ENCODE measurements around the gene ATP6V1G3.
"Not testable (repeated sequence)": the region's sequence is repeated elsewhere in the genome, so short reads cannot be mapped to it uniquely, and the experiment has no call there.

Gene ATP6V1G3

DNA sequence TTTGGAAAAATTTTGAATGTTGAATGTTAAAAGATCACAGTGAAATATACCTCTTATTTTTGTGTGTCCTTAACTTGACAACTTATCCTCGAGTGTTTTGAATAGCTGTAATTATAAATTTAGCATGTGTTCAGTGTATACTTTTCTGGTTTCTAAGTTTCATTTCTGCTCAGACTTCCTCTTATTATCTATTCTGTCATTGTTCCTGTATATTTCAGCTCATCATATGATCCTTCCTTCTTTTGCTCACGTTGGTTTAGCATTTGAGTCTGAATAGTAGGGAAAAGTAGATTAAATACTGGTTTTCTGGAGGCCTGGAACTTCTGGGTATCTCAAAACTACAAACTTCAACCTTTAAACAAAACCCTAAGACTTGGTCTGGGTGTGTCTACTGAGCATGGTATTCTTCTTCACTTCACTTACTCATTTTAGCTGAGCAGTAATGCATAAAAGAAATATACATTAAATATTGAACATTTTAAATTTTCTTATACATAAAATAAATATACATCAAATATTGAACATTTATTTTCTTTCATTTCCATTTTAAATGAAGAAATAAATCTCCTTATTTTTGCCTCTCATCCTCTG is 3.3 kb upstream of the ATP6V1G3 start:
- in situ Hi-C loops (cut with MboI; ENCODE audit: low sequenced_read_pairs): no loop called here

DNA sequence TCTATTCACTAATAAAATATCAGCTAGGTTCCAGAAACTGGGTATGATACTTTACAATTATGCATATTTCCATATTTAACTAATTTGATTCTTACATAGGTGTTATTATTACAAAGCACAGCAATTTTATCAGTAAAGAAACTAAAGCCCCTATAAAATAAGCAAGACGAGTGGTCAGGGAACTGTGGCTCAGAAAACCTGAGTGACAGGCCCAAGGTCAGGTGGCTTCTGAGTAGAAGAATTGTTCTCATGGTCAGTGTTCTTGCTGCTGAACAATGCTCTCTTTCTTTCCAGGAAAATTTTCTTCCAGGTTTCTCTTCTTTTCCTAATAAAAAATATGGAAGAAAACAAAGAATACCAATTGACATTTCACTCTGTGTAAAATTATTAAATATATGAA is 2.2 kb upstream of the ATP6V1G3 start:
- in situ Hi-C loops (cut with MboI; ENCODE audit: low sequenced_read_pairs): no loop called here

DNA sequence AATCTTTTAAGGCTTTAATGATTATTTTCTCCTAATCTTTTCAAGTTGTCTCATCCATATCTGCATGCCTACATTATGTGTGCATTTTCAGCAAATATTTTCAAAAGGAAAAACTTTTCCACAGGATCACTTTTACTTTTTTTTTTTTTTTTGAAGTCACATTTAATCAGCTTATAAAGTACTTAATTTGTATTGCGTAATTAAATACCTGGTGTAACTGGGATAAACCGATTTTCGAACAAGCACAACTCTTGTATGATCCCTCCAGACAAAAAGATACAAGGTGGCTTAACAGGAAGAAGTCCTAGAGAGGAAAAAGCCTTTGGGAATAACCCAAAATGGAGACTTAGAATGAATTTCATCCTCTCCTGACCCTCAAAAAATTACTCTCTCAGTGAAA is 1.3 kb upstream of the ATP6V1G3 start:
- in situ Hi-C loops (cut with MboI; ENCODE audit: low sequenced_read_pairs): no loop called here

DNA sequence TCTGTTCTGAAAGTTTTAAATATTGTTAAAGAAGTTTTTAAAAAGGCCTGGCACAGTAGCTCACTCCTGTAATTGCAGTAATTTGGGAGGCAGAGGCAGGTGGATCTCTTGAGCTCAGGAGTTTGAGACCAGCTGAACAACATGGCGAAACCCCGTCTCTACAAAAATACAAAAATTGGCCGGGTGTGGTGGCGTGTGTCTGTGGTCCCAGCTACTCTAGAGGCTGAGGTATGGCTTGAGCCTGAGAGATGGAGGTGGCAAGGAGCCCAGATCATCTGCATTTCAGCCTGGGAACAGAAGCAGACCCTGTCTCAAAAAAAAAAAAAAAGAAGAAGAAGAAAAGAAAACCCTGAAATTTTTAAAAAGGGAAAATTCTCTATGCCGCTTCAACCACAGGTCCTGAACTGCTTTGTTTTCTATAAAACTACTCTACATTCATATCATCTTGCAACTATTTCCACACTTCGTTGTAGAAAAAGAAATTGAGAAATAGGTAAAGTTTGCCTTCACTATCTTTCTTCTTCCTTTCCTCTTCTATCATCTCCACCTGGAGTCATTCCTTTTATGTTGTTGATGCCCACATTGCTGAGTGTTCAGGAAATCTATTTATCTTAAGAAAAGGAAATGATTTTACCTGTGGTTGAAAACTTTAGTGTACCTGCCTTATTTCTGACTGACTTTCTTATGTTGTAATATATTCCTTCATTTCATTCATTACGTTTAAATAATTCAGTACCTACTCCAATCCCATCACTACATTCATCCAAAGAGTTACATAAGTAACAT is 1.7 kb downstream of the ATP6V1G3 start:
- in situ Hi-C loops (cut with MboI; ENCODE audit: low sequenced_read_pairs): no loop called here

DNA sequence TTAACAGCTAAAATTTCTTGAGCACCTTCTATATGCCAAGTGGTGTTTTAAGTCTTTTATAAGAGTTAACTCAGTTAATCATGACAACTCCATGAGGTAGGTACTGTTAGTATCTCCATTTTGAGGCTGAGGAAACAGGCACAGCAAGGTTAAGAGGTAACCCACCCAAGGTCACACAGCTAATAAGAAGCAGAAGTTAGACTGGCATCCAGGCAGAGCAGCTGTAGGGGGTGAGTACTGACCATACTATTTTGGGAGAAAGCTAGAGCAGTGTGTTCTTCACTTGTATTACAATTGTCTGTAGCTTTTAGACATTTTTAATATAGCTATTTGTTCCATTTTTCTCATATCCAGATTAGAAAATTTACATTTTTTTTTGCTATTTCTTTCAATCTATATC is 4.8 kb downstream of the ATP6V1G3 start:
- in situ Hi-C loops (cut with MboI; ENCODE audit: low sequenced_read_pairs): no loop called here

DNA sequence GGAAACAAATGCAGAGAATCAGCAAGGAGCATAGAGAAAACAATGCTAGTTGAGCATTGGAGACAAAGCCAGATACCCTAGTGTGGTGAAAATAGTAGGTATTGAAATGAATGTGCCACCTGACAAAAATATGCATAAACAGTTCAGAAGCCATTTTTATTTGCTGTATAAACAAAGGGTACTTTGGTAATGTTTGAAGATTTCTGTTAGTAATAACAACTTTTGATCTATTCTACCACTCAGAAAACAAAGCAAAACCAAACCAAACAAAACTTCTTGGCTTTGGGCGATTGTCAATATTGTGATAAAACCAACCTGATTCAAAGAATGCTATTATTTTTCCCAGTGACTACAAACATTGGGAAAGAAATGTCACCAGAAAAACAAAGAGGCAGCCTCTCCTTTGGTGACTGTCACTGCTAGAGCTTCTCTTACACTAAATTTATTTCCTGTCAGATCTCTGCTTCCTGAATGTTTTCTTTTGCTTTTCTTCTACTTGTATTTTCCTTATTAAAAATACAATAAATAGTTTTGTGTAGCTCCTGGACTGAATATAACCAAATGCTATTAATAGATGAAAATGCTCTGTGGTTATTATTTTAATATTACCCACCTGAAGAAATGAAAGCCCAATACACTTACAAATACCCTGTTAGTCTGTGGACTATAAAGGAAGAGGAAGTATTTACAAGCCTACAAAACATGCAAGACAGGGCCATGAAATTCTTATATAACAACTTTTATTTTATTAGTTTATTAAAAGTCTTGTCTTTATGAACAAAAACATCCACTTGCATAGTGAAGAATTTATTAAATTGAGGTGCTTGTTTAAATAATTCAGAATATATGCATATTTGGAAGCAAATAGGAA is 5.7 kb downstream of the ATP6V1G3 start:
- in situ Hi-C loops (cut with MboI; ENCODE audit: low sequenced_read_pairs): no loop called here

DNA sequence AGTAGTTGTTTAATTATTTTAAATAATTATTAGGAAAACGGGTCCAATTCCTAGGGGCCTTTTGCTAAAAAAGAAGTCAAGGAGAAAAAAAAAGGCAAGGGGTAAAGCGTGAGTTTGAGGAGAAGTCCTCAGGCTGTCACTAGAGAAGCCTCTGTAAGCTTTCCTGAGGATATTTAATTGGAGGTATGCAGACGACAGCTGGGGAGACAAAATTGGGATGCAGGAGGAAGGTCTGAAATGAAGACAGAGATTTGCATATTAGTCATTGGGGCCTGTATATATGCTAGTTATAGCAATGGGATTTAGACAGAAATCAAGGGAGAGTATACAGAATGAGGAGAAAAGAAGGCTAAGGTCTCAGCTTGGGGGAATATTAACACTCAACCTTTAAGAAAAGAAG is 8.6 kb downstream of the ATP6V1G3 start:
- in situ Hi-C loops (cut with MboI; ENCODE audit: low sequenced_read_pairs): no loop called here

DNA sequence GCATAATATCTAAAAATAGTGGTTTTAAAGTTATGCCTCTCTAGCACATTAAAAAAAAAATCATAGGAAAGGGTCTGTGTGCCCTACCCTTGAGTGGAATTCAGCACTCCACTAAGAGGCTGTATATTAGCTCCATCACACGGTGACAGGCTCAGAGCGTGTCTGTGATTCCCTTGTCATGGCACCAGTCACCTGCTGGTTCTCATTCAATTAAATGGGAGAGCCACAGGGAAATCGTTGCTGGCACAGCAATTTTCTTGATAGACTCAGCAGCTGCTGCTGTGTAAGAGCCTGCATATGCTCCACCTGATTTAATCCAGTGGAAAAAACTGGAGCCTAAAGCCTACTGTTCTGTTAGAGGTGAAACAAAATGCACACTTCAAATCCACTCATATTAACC is 9.5 kb downstream of the ATP6V1G3 start:
- in situ Hi-C loops (cut with MboI; ENCODE audit: low sequenced_read_pairs): no loop called here

DNA sequence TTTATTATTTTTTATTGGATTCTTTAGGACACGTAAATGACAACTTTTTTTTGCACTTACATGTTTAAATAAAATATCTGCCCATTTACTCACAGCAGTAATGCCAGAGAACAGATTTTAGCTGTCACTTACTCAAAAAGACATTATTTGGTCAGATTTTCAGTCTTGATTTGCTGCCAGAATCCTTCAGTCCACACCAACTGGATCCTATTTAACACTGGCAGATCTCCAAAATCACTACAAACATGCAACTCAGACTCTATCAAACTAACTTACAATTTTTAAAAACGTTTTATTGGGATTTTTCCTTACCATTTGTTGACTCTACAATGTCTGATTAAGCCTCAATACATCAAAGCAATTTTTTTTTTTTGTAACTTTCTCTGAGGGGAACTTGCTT is 11.1 kb downstream of the ATP6V1G3 start:
- in situ Hi-C loops (cut with MboI; ENCODE audit: low sequenced_read_pairs): no loop called here

DNA sequence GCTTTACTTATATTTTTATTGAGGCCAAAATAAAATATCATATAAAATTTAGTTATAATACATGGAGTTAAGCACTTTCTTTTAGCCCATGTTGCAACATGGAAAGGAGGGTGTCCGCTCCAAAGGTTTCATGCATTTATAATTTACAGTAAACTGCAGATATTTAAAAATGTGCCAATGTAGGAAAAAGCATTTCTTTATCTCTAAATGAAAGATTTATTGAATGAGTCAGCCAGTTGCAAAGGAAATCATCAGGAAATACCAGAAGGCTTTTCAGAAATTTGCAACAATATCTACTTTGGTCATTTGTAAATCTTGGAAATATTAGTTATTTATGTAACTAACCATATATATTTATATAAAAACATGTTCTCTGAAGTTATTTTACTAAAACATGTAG is 12.1 kb downstream of the ATP6V1G3 start:
- in situ Hi-C loops (cut with MboI; ENCODE audit: low sequenced_read_pairs): no loop called here

DNA sequence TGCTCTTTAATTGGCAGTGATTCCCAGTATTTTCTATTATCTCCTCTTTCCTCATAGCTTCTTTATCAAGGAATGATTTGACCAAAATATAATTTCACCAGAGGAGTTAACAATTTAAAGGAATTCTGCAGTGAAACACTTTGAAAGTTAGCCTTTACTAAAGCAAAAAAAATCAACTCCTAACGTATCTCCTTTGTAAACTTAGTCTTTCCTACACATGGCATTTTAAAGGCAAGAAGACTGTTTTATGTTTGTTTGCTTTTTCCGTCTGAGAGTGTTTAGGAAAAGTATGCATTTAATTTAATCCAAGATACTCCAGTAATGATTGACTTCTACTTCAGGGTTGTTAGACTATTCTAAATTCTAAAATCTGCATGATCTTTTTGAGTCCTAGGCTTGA is 15.9 kb downstream of the ATP6V1G3 start:
- in situ Hi-C loops (cut with MboI; ENCODE audit: low sequenced_read_pairs): no loop called here

DNA sequence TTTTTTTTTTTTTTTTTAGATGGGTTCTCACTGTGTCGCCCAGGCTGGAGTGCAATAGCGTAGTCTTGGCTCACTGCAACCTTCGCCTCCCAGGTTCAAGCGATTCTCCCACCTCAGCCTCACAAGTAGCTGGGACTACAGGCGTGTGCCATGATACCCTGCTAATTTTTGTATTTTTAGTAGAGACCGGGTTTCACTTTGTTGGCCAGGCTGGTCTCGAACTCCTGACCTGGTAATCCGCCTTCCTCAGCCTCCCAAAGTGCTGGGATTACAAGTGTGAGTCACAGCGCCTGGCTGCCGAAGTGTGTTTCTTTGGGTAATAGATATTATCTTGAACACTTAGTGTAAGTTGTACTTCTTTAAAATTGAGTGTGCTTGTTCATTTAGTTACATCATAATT is 16.4 kb downstream of the ATP6V1G3 start:
- in situ Hi-C loops (cut with MboI; ENCODE audit: low sequenced_read_pairs): not testable (repeated sequence)

DNA sequence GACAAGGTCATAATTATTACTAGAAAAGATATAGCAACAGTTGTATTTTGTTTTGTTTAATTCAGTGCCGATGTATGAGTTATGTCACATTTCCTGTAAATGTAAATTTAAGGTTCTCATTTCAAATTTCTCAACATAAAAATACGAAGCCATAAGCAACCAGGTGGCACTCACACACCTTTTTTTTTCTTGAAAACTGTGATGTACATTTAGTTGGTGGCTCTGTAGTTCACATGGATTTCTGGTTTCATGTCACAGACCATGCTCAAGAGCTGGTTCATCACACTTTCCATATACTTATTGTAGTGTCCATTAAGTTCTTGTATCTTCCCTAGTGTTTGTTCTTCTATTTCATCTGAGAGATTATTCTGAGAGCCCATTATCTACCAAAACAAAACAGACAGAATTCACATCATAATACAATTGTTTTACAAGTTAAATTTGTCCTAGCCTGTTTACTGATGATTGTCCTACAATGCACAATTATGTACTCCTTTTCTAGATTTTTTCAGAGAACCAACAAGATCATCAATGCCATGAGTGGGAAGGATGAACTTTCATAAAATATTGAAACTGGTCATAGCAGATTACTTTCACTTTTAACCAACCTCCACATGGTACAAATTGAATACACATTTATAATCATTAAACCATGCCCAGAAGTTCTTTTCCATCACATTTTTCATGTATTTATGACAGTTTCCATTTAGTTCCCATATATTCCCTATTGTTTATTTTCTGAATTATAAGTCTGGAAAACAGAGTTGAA is 17.1 kb downstream of the ATP6V1G3 start:
- in situ Hi-C loops (cut with MboI; ENCODE audit: low sequenced_read_pairs): no loop called here

DNA sequence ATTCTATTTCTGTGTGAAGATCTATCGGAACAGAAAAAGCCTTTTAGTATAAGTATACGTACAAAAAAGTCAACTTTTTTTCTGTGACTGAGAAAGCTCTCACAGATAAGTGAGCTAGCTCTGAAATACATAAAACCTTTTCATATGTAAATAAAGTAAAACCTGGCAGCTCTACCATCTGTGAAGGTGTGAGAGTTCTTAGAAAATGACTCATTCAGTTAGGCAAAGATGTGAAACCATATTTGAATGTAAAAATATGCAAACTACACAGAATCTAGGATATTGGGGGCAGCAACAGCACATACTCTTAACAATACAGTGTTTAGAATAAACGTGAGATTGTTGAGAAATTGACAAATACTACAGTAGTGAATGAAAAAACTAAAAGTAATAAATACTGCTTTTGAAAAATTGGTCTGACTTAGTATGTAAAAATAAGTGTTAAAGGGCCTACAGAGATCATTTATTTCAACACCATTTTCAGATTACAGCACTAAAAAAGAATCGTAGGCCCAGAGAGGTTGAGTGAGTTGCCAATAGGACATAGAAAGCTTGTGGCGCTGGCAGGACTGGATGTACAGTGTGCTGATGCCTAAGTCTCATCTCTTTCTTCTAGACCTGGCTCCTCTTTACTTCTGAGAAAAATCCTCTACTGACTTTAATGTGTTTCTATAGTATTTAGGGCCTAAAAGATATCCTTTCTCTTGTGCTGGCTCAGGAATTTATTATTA is 19.8 kb downstream of the ATP6V1G3 start:
- in situ Hi-C loops (cut with MboI; ENCODE audit: low sequenced_read_pairs): no loop called here

DNA sequence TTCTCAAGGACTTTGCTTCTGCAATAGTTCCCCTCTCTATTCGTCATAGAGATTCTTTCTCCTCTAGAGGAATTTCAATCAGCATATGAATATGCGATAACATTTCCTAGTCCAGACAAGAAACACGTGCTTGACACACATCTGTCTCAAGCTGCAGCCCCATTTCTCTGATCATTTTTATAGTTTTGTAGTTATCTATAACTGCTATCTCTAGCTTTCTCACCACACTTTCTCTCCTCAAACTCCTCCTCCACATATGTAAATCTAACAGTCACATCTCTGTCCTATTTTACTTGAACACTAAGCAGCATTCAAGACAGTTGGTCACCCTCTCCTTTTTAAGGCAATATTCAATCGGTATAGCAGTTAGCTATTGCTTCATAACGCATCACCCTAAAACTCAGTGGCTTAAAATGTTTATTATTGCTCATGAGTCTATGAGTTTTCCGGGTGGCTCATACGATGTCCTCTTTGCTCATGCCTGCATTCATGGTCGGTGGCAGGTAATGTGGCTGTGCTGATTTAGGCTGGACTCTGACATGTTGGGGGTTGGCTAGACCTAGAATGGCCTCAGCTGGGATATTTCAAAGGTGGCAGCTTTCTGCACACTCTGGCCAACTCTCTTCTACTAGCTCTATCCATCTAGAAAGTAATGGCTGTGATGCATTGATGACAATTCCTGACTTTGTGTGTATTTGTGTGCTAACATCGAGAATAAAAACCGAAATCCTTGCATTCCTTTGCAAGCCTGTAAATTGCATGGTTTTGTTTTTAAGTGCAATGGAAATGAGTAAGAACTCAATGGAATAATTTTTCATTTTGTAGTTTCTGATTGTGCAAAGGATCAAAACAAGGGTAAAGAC is 20.6 kb downstream of the ATP6V1G3 start:
- in situ Hi-C loops (cut with MboI; ENCODE audit: low sequenced_read_pairs): no loop called here

DNA sequence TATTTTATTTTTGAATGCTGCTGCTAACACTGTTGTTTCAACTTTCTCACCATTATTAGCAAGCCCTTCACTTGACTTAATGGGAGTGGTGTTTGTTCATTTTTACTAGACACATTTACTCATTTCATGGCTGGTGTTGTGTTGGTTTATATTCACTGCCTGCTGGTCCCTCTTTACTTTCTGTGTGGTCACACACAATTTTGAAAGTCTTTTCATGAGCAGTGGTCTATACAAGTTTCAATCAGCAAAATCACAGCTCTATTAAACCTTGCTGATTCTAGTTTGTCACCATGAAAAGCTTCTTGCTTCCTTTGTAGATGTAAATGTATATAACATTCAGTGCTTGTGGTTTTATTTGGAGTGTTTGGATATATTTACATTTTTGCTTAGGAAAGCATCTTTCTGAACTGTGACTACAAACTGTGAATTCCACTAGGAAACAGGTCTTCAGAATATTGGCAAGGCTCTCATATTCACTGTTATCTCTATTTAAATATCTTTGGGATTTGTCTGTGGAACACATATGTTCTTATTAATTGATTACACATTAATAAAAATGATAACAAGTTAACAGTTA is 22.8 kb downstream of the ATP6V1G3 start:
- in situ Hi-C loops (cut with MboI; ENCODE audit: low sequenced_read_pairs): no loop called here

DNA sequence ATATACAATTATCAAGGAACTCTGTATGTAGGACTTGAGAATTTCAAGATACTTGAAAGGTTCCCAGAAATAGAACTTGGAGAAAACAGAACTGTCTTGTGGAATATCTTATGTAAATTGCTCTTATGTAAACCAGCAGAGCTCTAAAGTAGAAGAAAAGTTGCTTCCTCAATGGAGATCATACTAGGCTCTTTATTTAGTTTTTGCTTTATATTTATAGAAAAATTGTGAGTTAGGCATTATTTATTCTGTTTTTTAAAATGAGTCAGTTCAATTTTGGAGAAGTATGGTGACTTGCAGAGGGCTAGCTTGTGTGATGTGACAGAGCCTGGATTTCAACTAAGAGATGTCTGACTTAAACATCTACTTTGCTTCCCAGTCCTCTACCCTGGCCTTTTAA is 40.4 kb downstream of the ATP6V1G3 start:
- in situ Hi-C loops (cut with MboI; ENCODE audit: low sequenced_read_pairs): no loop called here

DNA sequence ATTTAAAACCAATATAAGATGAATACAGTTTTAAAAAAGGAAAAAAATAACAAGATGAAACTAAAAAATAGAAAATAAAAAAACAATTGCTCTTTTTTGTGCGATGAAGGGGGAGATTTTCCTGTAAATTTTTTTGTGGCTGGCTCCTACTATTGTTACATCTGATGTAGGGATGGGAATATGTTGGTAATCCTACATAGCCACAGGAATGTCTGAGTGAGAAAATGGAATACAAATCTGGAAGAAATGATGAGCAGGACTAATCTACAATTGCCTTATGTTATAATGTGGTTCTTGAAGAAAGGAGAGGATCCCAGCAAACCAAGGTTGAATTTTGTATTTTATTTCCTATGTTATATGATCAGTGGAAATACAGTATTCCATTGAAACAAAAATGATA is 40.9 kb downstream of the ATP6V1G3 start:
- in situ Hi-C loops (cut with MboI; ENCODE audit: low sequenced_read_pairs): no loop called here

DNA sequence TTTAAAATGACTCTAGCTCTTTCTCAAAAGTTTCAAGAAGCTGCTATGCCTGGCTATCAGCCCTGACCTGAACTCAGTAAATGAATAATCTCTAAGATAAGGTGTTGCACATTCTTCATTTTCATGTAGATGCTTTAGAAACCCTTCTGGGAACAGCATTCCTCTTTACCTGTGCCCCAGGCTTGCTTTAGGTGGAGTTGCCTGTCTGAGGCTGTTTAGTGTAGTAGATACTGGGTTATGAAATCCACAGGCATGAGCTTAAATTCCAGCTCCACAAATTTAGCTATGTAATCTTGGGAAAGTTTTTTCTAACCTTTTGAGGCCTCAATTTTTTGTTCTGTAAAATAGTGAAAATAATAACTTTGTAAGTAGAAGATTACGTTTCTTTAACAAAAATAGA is 41.6 kb downstream of the ATP6V1G3 start:
- in situ Hi-C loops (cut with MboI; ENCODE audit: low sequenced_read_pairs): no loop called here

Measured in hTERT RPE-1 (cell line).